NCI-H460 (cell line): ENCODE measurements around the gene HSPB8. TPM values are rescaled to one million over a fixed set of nuclear protein-coding genes. Genes with fewer than 3 reads are reported as not detected.
A peak's percentile ranks its signal among the peaks of the same experiment; 100 is the strongest.

Experiments used
- DNase-seq: peaks from one replicate; pipeline ENCODE4 v3.0.0-alpha.2; 2016; ENCODE audit warnings: low read depth; ENCODE audit errors: extremely low read depth
- total RNA-seq: library from RNA; depleted of rRNA; stranded (reverse); fragments of >200 nt; shearing (Covaris generic); gene quantifications from 2 replicates; pipeline ENCODE4 v1.2.3, GENCODE V29; 2014

The HSPB8 gene
- total RNA-seq, 1 experiment from 2014 or later = 35.8 TPM

GRCh38 chr12:119168721-119169120 is 10.0 kb upstream of the HSPB8 start:
- no peak for DNase-seq

- DNase-seq = no peak
Measured at GRCh38 chr12:119169150-119169549, 9.6 kb upstream of the HSPB8 start.

GRCh38 chr12:119171291-119171690 is 7.4 kb upstream of the HSPB8 start:
- DNase-seq = no peak

GRCh38 chr12:119171691-119172425 is 6.9 kb upstream of the HSPB8 start:
- no peak for DNase-seq

- no peak for DNase-seq
Measured at GRCh38 chr12:119175081-119175480, 3.6 kb upstream of the HSPB8 start.

- DNase-seq = peak; percentile 84
Measured at GRCh38 chr12:119176267-119177055, 2.3 kb upstream of the HSPB8 start.

GRCh38 chr12:119177056-119177325 is 1.7 kb upstream of the HSPB8 start:
- DNase-seq = no peak

GRCh38 chr12:119177724-119178380 is 879 bp upstream of the HSPB8 start:
- DNase-seq = no peak

- DNase-seq = peak; percentile 65
Measured at GRCh38 chr12:119179335-119180021, 747 bp downstream of the HSPB8 start.

GRCh38 chr12:119180380-119181040 is 1.8 kb downstream of the HSPB8 start:
- DNase-seq = peak; percentile 66

GRCh38 chr12:119181202-119181601 is 2.5 kb downstream of the HSPB8 start:
- no peak for DNase-seq

GRCh38 chr12:119181944-119182343 is 3.2 kb downstream of the HSPB8 start:
- no peak for DNase-seq

- no peak for DNase-seq
Measured at GRCh38 chr12:119182701-119183493, 4.2 kb downstream of the HSPB8 start.

- DNase-seq = no peak
Measured at GRCh38 chr12:119183942-119184695, 5.4 kb downstream of the HSPB8 start.

GRCh38 chr12:119195256-119195655 is 16.5 kb downstream of the HSPB8 start:
- DNase-seq = no peak

- DNase-seq = no peak
Measured at GRCh38 chr12:119198440-119198839, 19.7 kb downstream of the HSPB8 start.

- DNase-seq = no peak
Measured at GRCh38 chr12:119200601-119201000, 21.9 kb downstream of the HSPB8 start.

- no peak for DNase-seq
Measured at GRCh38 chr12:119201789-119202543, 23.2 kb downstream of the HSPB8 start.
